ENCODE measurements around the gene TTLL11. TPM values are rescaled to one million over a fixed set of nuclear protein-coding genes. Genes with fewer than 3 reads are reported as not detected.

The TTLL11 gene
- polyA plus RNA-seq, 1 donor (not counting 4 experiments of a cell fraction or from before 2014, with no cell fraction given), result 8.0 TPM

DNA sequence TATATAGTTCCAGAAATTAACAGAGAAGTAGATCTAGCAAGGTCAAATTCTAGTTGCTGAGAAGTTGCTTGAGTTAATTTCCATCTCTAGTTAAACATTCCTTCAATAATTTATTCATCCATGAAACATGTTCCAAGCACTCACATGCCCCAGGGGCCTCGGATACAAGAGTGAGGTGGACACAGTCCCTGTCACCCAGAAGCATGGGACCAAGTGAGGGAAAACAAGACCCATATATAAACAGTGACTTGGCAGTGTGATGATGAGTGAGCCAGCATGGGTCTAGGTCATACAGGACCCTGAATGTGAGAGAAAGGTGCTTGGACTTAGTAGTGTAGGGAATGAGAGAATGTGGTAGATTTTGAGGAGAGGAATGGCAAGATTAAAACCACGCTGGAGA is 216.9 kb downstream of the TTLL11 start:
- Histone ChIP-seq H3K27me3 (ENCODE audit: control insufficient read depth, extremely low read depth, insufficient read depth, low read length) (no peaks in the 10 kb centered on the region), H3K9me3 (ENCODE audit: control insufficient read depth, low read depth, low read length) (no peaks in the 10 kb centered on the region), H3K4me1 (ENCODE audit: control insufficient read depth, extremely low read depth, insufficient read depth, low read length) (no peaks in the 10 kb centered on the region), H3K9me1 (ENCODE audit: control insufficient read depth, extremely low read depth, insufficient read depth, low read length) (no peaks in the 10 kb centered on the region), H3K27ac (ENCODE audit: control insufficient read depth, insufficient read depth, low read length) (no peak overlapping the region), H4K20me1 (ENCODE audit: control insufficient read depth, extremely low read depth, insufficient read depth, low read length) (peaks cover under 1% of the 10 kb centered on the region), H3K9ac (ENCODE audit: control insufficient read depth, extremely low read depth, insufficient read depth, low read length) (no peak overlapping the region), H2AFZ (ENCODE audit: control insufficient read depth, low read length) (no peak overlapping the region), H3K4me3 (ENCODE audit: control insufficient read depth in 2 of 3, extremely low read depth in 1 of 3, insufficient read depth in 2 of 3, low read depth in 1 of 3, low read length in 3 of 3) (no peak overlapping the region), H3K79me2 (ENCODE audit: control insufficient read depth, insufficient read depth, low read length) (no peaks in the 10 kb centered on the region), H3K36me3 (ENCODE audit: control insufficient read depth in 2 of 2, extremely low read depth in 1 of 2, insufficient read depth in 2 of 2, low read length in 2 of 2) (no peaks in the 10 kb centered on the region), H3K4me2 (ENCODE audit: control insufficient read depth, extremely low read depth, insufficient read depth, low read depth, low read length) (no peak overlapping the region)
- dilution Hi-C loops (cut with MboI; ENCODE audit: extremely low pct_ligation_motif_present, low sequenced_read_pairs), result no loop called here
- TF ChIP-seq, protein P1, sequence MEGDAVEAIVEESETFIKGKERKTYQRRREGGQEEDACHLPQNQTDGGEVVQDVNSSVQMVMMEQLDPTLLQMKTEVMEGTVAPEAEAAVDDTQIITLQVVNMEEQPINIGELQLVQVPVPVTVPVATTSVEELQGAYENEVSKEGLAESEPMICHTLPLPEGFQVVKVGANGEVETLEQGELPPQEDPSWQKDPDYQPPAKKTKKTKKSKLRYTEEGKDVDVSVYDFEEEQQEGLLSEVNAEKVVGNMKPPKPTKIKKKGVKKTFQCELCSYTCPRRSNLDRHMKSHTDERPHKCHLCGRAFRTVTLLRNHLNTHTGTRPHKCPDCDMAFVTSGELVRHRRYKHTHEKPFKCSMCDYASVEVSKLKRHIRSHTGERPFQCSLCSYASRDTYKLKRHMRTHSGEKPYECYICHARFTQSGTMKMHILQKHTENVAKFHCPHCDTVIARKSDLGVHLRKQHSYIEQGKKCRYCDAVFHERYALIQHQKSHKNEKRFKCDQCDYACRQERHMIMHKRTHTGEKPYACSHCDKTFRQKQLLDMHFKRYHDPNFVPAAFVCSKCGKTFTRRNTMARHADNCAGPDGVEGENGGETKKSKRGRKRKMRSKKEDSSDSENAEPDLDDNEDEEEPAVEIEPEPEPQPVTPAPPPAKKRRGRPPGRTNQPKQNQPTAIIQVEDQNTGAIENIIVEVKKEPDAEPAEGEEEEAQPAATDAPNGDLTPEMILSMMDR (optimal IDR thresholded peaks at IDR 0.05 in 1 of 3, IDR thresholded peaks at IDR 0.05 in 1 of 3, conservative IDR thresholded peaks at IDR 0.05 in 1 of 3; ENCODE audit: extremely low read depth in 1 of 3, insufficient read depth in 2 of 3, low read length in 3 of 3), result no peak
- TF ChIP-seq EZH2 (IDR thresholded peaks at IDR 0.05; ENCODE audit: low read length), result no peak
- no peak for DNase-seq (ENCODE audit: low read depth, low spot score)
- FAIRE-seq, result no peak

DNA sequence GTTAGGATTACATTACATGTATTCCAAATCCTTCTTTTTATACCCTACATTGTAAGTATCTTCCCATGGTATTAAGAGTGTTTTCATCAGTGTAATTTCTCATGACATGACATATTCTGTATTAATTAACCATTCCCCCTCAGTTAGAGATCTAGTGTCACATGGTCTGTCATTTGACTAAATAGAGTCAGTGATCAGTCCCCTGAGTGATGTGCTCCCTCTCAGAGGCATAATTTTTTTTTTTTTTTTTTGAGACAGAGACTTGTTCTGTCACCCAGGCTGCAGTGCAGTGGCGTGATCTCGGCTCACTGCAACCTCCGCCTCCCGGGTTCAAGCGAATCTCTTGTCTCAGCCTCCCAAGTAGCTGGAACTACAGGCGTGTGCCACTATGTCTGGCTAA is 218.6 kb downstream of the TTLL11 start:
- Histone ChIP-seq H3K27ac (ENCODE audit: control insufficient read depth, insufficient read depth, low read length) (no peak overlapping the region), H3K79me2 (ENCODE audit: control insufficient read depth, insufficient read depth, low read length) (no peaks in the 10 kb centered on the region), H3K4me2 (ENCODE audit: control insufficient read depth, extremely low read depth, insufficient read depth, low read depth, low read length) (no peak overlapping the region), H3K9me3 (ENCODE audit: control insufficient read depth, low read depth, low read length) (no peaks in the 10 kb centered on the region), H3K4me1 (ENCODE audit: control insufficient read depth, extremely low read depth, insufficient read depth, low read length) (no peaks in the 10 kb centered on the region), H2AFZ (ENCODE audit: control insufficient read depth, low read length) (no peak overlapping the region), H4K20me1 (ENCODE audit: control insufficient read depth, extremely low read depth, insufficient read depth, low read length) (no peaks in the 10 kb centered on the region), H3K36me3 (ENCODE audit: control insufficient read depth in 2 of 2, extremely low read depth in 1 of 2, insufficient read depth in 2 of 2, low read length in 2 of 2) (peaks cover 1 to 9% of the 10 kb centered on the region in 2 experiments), H3K9me1 (ENCODE audit: control insufficient read depth, extremely low read depth, insufficient read depth, low read length) (no peaks in the 10 kb centered on the region), H3K4me3 (ENCODE audit: control insufficient read depth in 2 of 3, extremely low read depth in 1 of 3, insufficient read depth in 2 of 3, low read depth in 1 of 3, low read length in 3 of 3) (no peak overlapping the region), H3K9ac (ENCODE audit: control insufficient read depth, extremely low read depth, insufficient read depth, low read length) (no peak overlapping the region), H3K27me3 (ENCODE audit: control insufficient read depth, extremely low read depth, insufficient read depth, low read length) (no peaks in the 10 kb centered on the region)
- FAIRE-seq (no peak), DNase-seq (ENCODE audit: low read depth, low spot score) (no peak)
- TF ChIP-seq, protein P1 (optimal IDR thresholded peaks at IDR 0.05 in 1 of 3, IDR thresholded peaks at IDR 0.05 in 1 of 3, conservative IDR thresholded peaks at IDR 0.05 in 1 of 3; ENCODE audit: extremely low read depth in 1 of 3, insufficient read depth in 2 of 3, low read length in 3 of 3), result no peak
- no peak for TF ChIP-seq EZH2 (IDR thresholded peaks at IDR 0.05; ENCODE audit: low read length)
- dilution Hi-C loops (cut with MboI; ENCODE audit: extremely low pct_ligation_motif_present, low sequenced_read_pairs), result no loop called here

All from keratinocyte (primary cell).